ENCODE results near the gene DNAI7. TPM values are rescaled to one million over a fixed set of nuclear protein-coding genes. Genes with fewer than 3 reads are reported as not detected.

DNAI7 gene
- total RNA-seq, 1 donor from 2014 or later = not detected

Other genes starting within 250 kb of the DNAI7 start
- gene BCAT1, start 246.1 kb downstream of the DNAI7 start, total RNA-seq = 12.7 and 12.9 TPM in 2 replicates
- gene ETFRF1, start 77 bp upstream of the DNAI7 start, total RNA-seq = 7.6 and 9.8 TPM in 2 replicates
- 25.2 TPM in 2 replicates for gene KRAS, start 55.8 kb upstream of the DNAI7 start, total RNA-seq